ENCODE data around the gene EFCAB12. TPM values are rescaled to one million over a fixed set of nuclear protein-coding genes. Genes with fewer than 3 reads are reported as not detected.
A peak's percentile ranks its signal among the peaks of the same experiment; 100 is the strongest.

Gene EFCAB12
- total and polyA plus RNA-seq, 2 of the 13 experiments (the other 11 are each of a cell fraction or from before 2014, with no cell fraction given) = 0.31 to 2.4 TPM

GRCh38 chr3:129428376-129429079, at the start of gene EFCAB12 (continued):
- peak; percentile 75; the same call in 1 of the 2 replicates for TF ChIP-seq SIN3A (IDR thresholded peaks at IDR 0.05; ENCODE audit: borderline replicate concordance, low read depth, low read length)
- peak; percentile 78 for TF ChIP-seq E2F1 (CRISPR knock-in tag; IDR thresholded peaks at IDR 0.05)
- 0 out of 2 replicates have a peak, but pooled peaks have one; percentile 11 for TF ChIP-seq NR2C2 (CRISPR knock-in tag; IDR thresholded peaks at IDR 0.05; ENCODE audit: borderline replicate concordance)
- peak; percentile 34 for TF ChIP-seq AGO1 (IDR thresholded peaks at IDR 0.05; ENCODE audit: low read depth, low read length, poor library complexity, severe bottlenecking)
- peak; percentile 31; the same call in 1 of the 2 replicates for TF ChIP-seq GATAD1 (CRISPR knock-in tag; IDR thresholded peaks at IDR 0.05)
- no peak for TF ChIP-seq SAFB2 (CRISPR knock-in tag; IDR thresholded peaks at IDR 0.05; ENCODE audit: borderline replicate concordance, low read depth)
- peak; percentile 86 for TF ChIP-seq ARID4A (CRISPR knock-in tag; IDR thresholded peaks at IDR 0.05; ENCODE audit: borderline replicate concordance)
- 0 out of 2 replicates have a peak, but pooled peaks have one; percentile 43 for TF ChIP-seq ZNF142 (CRISPR knock-in tag; IDR thresholded peaks at IDR 0.05)
- TF ChIP-seq MLX (CRISPR knock-in tag; IDR thresholded peaks at IDR 0.05) = no peak
- TF ChIP-seq ZNF556 (CRISPR knock-in tag; IDR thresholded peaks at IDR 0.05; ENCODE audit: borderline replicate concordance) = peak; percentile 70; the same call in 1 of the 2 replicates
- no peak for TF ChIP-seq PHF20 (CRISPR knock-in tag; IDR thresholded peaks at IDR 0.05)
- TF ChIP-seq ZFP91 (CRISPR knock-in tag; IDR thresholded peaks at IDR 0.05; ENCODE audit: borderline replicate concordance) = peak; percentile 69; the same call in 1 of the 2 replicates
- TF ChIP-seq ZNF720 (CRISPR knock-in tag; IDR thresholded peaks at IDR 0.05) = no peak

Data from HepG2 (cell line).